Cardiac muscle cell (in vitro differentiated cells and primary cell): ENCODE data around the gene XXYLT1. TPM values are rescaled to one million over a fixed set of nuclear protein-coding genes. Genes with fewer than 3 reads are reported as not detected.
"Not testable (repeated sequence)": the region's sequence is repeated elsewhere in the genome, so short reads cannot be mapped to it uniquely, and the experiment has no call there.

Experiments used
- DNase-seq, 2 donors: peaks; one replicate each; pipeline versions ENCODE4 v3.0.0 to v3.0.0-alpha.2; 2010 to 2017; ENCODE audit warnings: low read depth in 1 of 2, low spot score in 1 of 2
- H3K27ac ChIP-seq: fragments of 200-600 bp; sonication (generic); 2 replicates; pipeline ENCODE4 v1.5.1; 2016
- H3K27me3 ChIP-seq: fragments of 200-600 bp; sonication (generic); 2 replicates; pipeline ENCODE4 v1.6.0; 2016; ENCODE audit warnings: control low read depth
- H3K36me3 ChIP-seq: fragments of 200-600 bp; sonication (generic); 2 replicates; pipeline ENCODE4 v1.5.1; 2016; ENCODE audit warnings: control low read depth
- H3K4me1 ChIP-seq: fragments of 200-600 bp; sonication (generic); 2 replicates; pipeline ENCODE4 v1.8.1; 2017; ENCODE audit warnings: low read depth, mild to moderate bottlenecking, mixed run types
- H3K4me3 ChIP-seq: fragments of 200-600 bp; sonication (generic); 2 replicates; pipeline ENCODE4 v1.5.1; 2016; ENCODE audit warnings: mild to moderate bottlenecking
- H3K9me3 ChIP-seq: fragments of 200-600 bp; sonication (generic); 2 replicates; pipeline ENCODE4 v1.5.1; 2017; ENCODE audit warnings: low read depth, mild to moderate bottlenecking, control low read depth
- CTCF ChIP-seq: IDR thresholded peaks from 2 replicates; pipeline ENCODE4 v1.5.1; 2012; ENCODE audit warnings: low read depth, mild to moderate bottlenecking, low read length
- polyA plus RNA-seq: library from polyadenylated mRNA; unstranded; fragments of >200 nt; fragmentation: Nextera tagmentation; extraction: Ambion mirVana; gene quantifications from 2 replicates; pipeline ENCODE4 v1.2.1, GENCODE V29; 2016
- total RNA-seq: library from RNA; depleted of rRNA; stranded (reverse); fragments of >200 nt; gene quantifications from 2 replicates; pipeline ENCODE4 v1.2.3, GENCODE V29; 2016

Gene XXYLT1
- total and polyA plus RNA-seq, 2 experiments from 2014 or later, result 52.5 to 62.2 TPM

- no peaks in the 10 kb centered on the region for H3K27me3 ChIP-seq
- H3K4me3 ChIP-seq, result no peak overlapping the region
- H3K4me1 ChIP-seq, result no peaks in the 10 kb centered on the region
- no peaks in the 10 kb centered on the region for H3K36me3 ChIP-seq
- TF ChIP-seq CTCF, result no peak
- no peak overlapping the region for H3K27ac ChIP-seq
- no peaks in the 10 kb centered on the region for H3K9me3 ChIP-seq
- DNase-seq, result no peak
Observed at GRCh38 chr3:195040773-195041520, 230.0 kb downstream of the XXYLT1 start.

- no peak overlapping the region for H3K27ac ChIP-seq
- no peak for DNase-seq
- H3K4me3 ChIP-seq, result no peak overlapping the region
- no peaks in the 10 kb centered on the region for H3K36me3 ChIP-seq
- H3K4me1 ChIP-seq, result no peaks in the 10 kb centered on the region
- TF ChIP-seq CTCF, result no peak
- H3K9me3 ChIP-seq, result no peaks in the 10 kb centered on the region
- H3K27me3 ChIP-seq, result no peaks in the 10 kb centered on the region
Observed at GRCh38 chr3:195040094-195040493, 230.9 kb downstream of the XXYLT1 start.

- Histone ChIP-seq H3K27me3 (no peaks in the 10 kb centered on the region), H3K36me3 (no peaks in the 10 kb centered on the region), H3K27ac (no peak overlapping the region), H3K9me3 (no peaks in the 10 kb centered on the region), H3K4me3 (no peak overlapping the region), H3K4me1 (no peaks in the 10 kb centered on the region)
- no peak for DNase-seq
- no peak for TF ChIP-seq CTCF
Observed at GRCh38 chr3:195039180-195039843, 231.6 kb downstream of the XXYLT1 start.

GRCh38 chr3:195038161-195038560, 232.8 kb downstream of the XXYLT1 start:
- H3K9me3 ChIP-seq, result no peaks in the 10 kb centered on the region
- DNase-seq, result no peak
- TF ChIP-seq CTCF, result no peak

GRCh38 chr3:195037586-195037985, 233.4 kb downstream of the XXYLT1 start:
- peaks cover 13% of the 10 kb centered on the region for H3K4me1 ChIP-seq
- DNase-seq, H3K27ac ChIP-seq, H3K9me3 ChIP-seq, H3K36me3 ChIP-seq, H3K27me3 ChIP-seq, H3K4me3 ChIP-seq: not testable (repeated sequence)

More at GRCh38 chr3:195038161-195038560, 232.8 kb downstream of the XXYLT1 start:
- Histone ChIP-seq H3K27me3 (no peaks in the 10 kb centered on the region), H3K4me1 (peaks cover 7% of the 10 kb centered on the region), H3K4me3 (no peak overlapping the region), H3K36me3 (no peaks in the 10 kb centered on the region), H3K27ac (no peak overlapping the region)

- no peak for TF ChIP-seq CTCF
- no peak overlapping the region for H3K27ac ChIP-seq
- H3K27me3 ChIP-seq, result no peaks in the 10 kb centered on the region
- no peak overlapping the region for H3K4me3 ChIP-seq
- no peaks in the 10 kb centered on the region for H3K9me3 ChIP-seq
- H3K36me3 ChIP-seq, result no peaks in the 10 kb centered on the region
- H3K4me1 ChIP-seq, result peaks cover 15% of the 10 kb centered on the region
- DNase-seq, result no peak
Observed at GRCh38 chr3:195036974-195037373, 234.0 kb downstream of the XXYLT1 start.
